Measurements from ENCODE around the gene VPS35L. TPM values are rescaled to one million over a fixed set of nuclear protein-coding genes. Genes with fewer than 3 reads are reported as not detected.

Gene VPS35L, protein sequence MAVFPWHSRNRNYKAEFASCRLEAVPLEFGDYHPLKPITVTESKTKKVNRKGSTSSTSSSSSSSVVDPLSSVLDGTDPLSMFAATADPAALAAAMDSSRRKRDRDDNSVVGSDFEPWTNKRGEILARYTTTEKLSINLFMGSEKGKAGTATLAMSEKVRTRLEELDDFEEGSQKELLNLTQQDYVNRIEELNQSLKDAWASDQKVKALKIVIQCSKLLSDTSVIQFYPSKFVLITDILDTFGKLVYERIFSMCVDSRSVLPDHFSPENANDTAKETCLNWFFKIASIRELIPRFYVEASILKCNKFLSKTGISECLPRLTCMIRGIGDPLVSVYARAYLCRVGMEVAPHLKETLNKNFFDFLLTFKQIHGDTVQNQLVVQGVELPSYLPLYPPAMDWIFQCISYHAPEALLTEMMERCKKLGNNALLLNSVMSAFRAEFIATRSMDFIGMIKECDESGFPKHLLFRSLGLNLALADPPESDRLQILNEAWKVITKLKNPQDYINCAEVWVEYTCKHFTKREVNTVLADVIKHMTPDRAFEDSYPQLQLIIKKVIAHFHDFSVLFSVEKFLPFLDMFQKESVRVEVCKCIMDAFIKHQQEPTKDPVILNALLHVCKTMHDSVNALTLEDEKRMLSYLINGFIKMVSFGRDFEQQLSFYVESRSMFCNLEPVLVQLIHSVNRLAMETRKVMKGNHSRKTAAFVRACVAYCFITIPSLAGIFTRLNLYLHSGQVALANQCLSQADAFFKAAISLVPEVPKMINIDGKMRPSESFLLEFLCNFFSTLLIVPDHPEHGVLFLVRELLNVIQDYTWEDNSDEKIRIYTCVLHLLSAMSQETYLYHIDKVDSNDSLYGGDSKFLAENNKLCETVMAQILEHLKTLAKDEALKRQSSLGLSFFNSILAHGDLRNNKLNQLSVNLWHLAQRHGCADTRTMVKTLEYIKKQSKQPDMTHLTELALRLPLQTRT
- total RNA-seq = 100 to 1,000 TPM in 1 of 5 donors, 10 to 100 TPM in 4; 15.2 to 205 (median 51.9) TPM
- polyA plus RNA-seq = 10 to 100 TPM; 16.0 to 25.8 (median 23.7) TPM
- long read RNA-seq, donor 1, partial matches to known transcripts = 0 of 1 reads
- long read RNA-seq, donor 1, other reads (novel, unspliced or antisense) = 0 of 1 reads
- long read RNA-seq, donor 2, partial matches to known transcripts = 55 of 60 reads
- long read RNA-seq, donor 2, other reads (novel, unspliced or antisense) = 0 of 60 reads
- long read RNA-seq, donor 3, partial matches to known transcripts = 8 of 11 reads
- long read RNA-seq, donor 3, other reads (novel, unspliced or antisense) = 0 of 11 reads
- long read RNA-seq, donor 4, partial matches to known transcripts = 0 of 2 reads
- long read RNA-seq, donor 4, other reads (novel, unspliced or antisense) = 0 of 2 reads
- long read RNA-seq, donor 5, partial matches to known transcripts = 50 of 51 reads
- long read RNA-seq, donor 5, other reads (novel, unspliced or antisense) = 0 of 51 reads
- long read RNA-seq, donor 6, transcript VPS35L-203 (31 exons, 3,855 nt) = major isoform, 6 of 19 reads
- long read RNA-seq, donor 6, partial matches to known transcripts = 13 of 19 reads
- long read RNA-seq, donor 6, other reads (novel, unspliced or antisense) = 0 of 19 reads
- long read RNA-seq, donor 7, partial matches to known transcripts = 56 of 59 reads
- long read RNA-seq, donor 7, other reads (novel, unspliced or antisense) = 0 of 59 reads
- long read RNA-seq, donor 8, partial matches to known transcripts = 0 of 4 reads
- long read RNA-seq, donor 8, other reads (novel, unspliced or antisense) = 0 of 4 reads
- long read RNA-seq, donor 9, partial matches to known transcripts = 7 of 11 reads
- long read RNA-seq, donor 9, other reads (novel, unspliced or antisense) = 0 of 11 reads
- long read RNA-seq, donor 10, partial matches to known transcripts = 0 of 2 reads
- long read RNA-seq, donor 10, other reads (novel, unspliced or antisense) = 0 of 2 reads

DNA sequence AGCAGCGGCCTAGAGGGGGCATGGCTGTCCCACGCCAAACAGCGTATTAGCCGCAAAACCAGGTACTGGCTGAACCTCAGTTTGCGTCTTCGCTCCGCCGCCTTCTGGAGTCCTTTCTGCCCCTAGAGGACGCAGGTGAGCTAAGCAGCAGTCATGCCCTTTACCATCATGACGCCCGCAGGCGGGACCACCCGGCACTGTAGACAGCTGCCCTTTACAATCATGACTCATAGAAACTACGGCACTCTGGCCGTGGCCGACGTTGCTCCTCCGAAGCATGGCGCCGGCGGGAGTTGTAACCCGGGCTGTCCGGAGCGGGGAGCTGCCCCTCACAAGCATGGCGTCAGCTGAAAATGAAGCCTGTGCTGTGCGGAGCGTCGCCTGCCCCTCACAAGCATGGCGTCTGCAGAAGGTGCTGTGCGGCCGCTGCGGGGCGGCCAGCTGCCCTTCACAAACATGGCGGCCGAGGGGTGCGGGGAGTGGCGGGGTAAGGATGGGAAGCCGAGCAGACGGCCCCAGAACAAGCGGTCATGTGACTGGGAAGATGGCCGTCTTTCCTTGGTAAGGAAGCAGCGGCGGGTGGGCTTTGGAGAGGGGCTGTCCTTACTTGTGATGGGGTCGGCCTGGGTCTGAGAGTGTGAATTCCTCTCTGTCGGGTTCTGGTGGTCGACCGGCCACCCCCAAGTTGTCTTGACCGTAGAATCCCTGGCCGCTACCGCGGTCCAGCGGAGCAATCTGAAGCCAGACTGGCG lies at the start of gene VPS35L:
Gene VPS35L, plus strand, starts transcription at position 518 of the 752 bp plus-strand sequence. Its CDS starts 27 bp downstream, at position 545.
- intact Hi-C loops (cut with DNase I; ENCODE audit: low total_unique reads) = no loop called here
- peaks cover 5 to 29% (median 20%) of the 10 kb centered on the region in 4 donors for H3K4me1 ChIP-seq
- H3K36me3 ChIP-seq = peaks cover 0 to 17% (median 16%) of the 10 kb centered on the region in 4 donors
- peak within 1 kb of the TSS; percentile 84 to 90 (median 89) for H3K27ac ChIP-seq
- TF ChIP-seq EP300 (IDR thresholded peaks at IDR 0.05) (peak; percentile 11), POLR2A (IDR thresholded peaks at IDR 0.05) (peak in 1 of 4 donors; percentile 8), POLR2AphosphoS5 (IDR thresholded peaks at IDR 0.05) (peak; percentile 49 to 93 (median 66))
- TF ChIP-seq, protein P1, sequence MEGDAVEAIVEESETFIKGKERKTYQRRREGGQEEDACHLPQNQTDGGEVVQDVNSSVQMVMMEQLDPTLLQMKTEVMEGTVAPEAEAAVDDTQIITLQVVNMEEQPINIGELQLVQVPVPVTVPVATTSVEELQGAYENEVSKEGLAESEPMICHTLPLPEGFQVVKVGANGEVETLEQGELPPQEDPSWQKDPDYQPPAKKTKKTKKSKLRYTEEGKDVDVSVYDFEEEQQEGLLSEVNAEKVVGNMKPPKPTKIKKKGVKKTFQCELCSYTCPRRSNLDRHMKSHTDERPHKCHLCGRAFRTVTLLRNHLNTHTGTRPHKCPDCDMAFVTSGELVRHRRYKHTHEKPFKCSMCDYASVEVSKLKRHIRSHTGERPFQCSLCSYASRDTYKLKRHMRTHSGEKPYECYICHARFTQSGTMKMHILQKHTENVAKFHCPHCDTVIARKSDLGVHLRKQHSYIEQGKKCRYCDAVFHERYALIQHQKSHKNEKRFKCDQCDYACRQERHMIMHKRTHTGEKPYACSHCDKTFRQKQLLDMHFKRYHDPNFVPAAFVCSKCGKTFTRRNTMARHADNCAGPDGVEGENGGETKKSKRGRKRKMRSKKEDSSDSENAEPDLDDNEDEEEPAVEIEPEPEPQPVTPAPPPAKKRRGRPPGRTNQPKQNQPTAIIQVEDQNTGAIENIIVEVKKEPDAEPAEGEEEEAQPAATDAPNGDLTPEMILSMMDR (IDR thresholded peaks at IDR 0.05) = peak in 5 of 7 experiments; percentile 50 to 70 (median 63)
- 0 to 1% (median 0%) methylated on average over 24 to 53 of the region's 53 CpGs for WGBS, 5 donors
- peak; percentile 97 to 100 for DNase-seq
- peak within 1 kb of the TSS; percentile 65 to 80 (median 67) for H3K4me3 ChIP-seq
- H3K27me3 ChIP-seq = no peaks in the 10 kb centered on the region
- H3K9me3 ChIP-seq = no peaks in the 10 kb centered on the region

DNA sequence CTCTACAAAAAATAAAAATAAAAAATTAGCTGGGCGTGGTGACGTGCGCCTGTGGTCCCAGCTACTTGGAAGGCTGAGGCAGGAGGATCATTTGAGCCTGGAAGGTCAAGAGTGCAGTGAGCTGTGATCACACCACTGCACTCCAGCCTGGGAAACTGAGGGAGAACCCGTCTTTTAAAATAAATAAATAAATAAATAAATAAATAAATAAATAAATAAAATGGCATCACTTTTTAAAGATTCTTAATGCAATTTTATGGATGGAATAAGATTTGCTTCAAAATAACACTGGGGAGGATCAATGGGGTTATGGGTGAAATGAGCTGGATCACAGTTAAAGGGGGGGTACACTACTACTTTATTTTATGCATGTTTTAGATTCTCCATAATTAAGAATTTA lies 48.5 kb upstream of the VPS35L start:
- TF ChIP-seq, protein P1 (IDR thresholded peaks at IDR 0.05) = no peak
- TF ChIP-seq POLR2A (IDR thresholded peaks at IDR 0.05) = no peak
- TF ChIP-seq EP300 (IDR thresholded peaks at IDR 0.05) = no peak
- TF ChIP-seq POLR2AphosphoS5 (IDR thresholded peaks at IDR 0.05) = no peak
- intact Hi-C loops (cut with DNase I; ENCODE audit: low total_unique reads) = no loop called here
- H3K4me3 ChIP-seq = no peak overlapping the region
- 84 to 97% (median 94%) methylated on average over 4 of the region's 4 CpGs for WGBS, 5 donors
- H3K27me3 ChIP-seq = no peaks in the 10 kb centered on the region
- DNase-seq = no peak
- H3K9me3 ChIP-seq = no peaks in the 10 kb centered on the region
- no peak overlapping the region for H3K27ac ChIP-seq
- peaks cover 40 to 98% (median 91%) of the 10 kb centered on the region in 4 donors for H3K36me3 ChIP-seq
- peaks cover 0 to 18% (median 5%) of the 10 kb centered on the region in 4 donors for H3K4me1 ChIP-seq

DNA sequence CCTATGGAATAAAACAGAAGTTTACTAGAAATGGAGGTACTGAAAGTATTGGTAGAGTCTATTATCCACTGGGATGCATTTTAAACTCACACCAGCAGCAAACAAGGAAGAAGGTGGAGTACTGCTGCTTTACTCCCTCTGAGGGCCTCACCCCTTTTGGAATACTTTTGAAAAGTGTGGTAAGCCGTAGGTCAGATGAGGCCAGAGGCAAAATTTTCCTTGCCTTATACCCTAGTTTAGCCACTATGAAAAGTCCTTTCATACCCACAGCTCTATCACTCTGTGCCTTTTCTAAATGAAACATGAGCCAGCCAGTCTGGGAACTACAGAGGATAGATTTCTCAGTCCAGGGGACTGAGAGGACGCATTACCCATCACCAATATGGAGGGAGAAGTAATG lies 47.6 kb upstream of the VPS35L start:
- no peak overlapping the region for H3K4me3 ChIP-seq
- peaks cover 0 to 19% (median 5%) of the 10 kb centered on the region in 4 donors for H3K4me1 ChIP-seq
- TF ChIP-seq, protein P1 (IDR thresholded peaks at IDR 0.05) = no peak
- TF ChIP-seq EP300 (IDR thresholded peaks at IDR 0.05) (no peak), POLR2A (IDR thresholded peaks at IDR 0.05) (no peak), POLR2AphosphoS5 (IDR thresholded peaks at IDR 0.05) (no peak)
- peak in 1 of 2 donors; percentile 30 for DNase-seq
- no peaks in the 10 kb centered on the region for H3K27me3 ChIP-seq
- peaks cover 39 to 92% (median 83%) of the 10 kb centered on the region in 4 donors for H3K36me3 ChIP-seq
- no peaks in the 10 kb centered on the region for H3K9me3 ChIP-seq
- intact Hi-C loops (cut with DNase I; ENCODE audit: low total_unique reads) = no loop called here
- WGBS, 5 donors = 57 to 81% (median 71%) methylated on average over 2 of the region's 2 CpGs
- H3K27ac ChIP-seq = peak overlapping the region in 1 of 5 donors; percentile 1

Measured in stomach (tissue), 19 donors.